Sigmoid colon (tissue), 7 donors: ENCODE measurements around the gene WSB2. TPM values are rescaled to one million over a fixed set of nuclear protein-coding genes. Genes with fewer than 3 reads are reported as not detected.

ENCODE experiments used
- DNase-seq: peaks from one replicate; pipeline ENCODE4 v3.0.0-alpha.2; 2019
- H3K27ac ChIP-seq, 4 donors: fragments of 200-600 bp; sonication (generic); one replicate each; pipeline ENCODE4 v1.5.1; 2016 to 2019; ENCODE audit warnings: mild to moderate bottlenecking in 1 of 4
- H3K27me3 ChIP-seq, 3 donors: fragments of 200-600 bp; sonication (generic); one replicate each; pipeline ENCODE4 v1.5.1; 2019; ENCODE audit warnings: mild to moderate bottlenecking in 1 of 3
- H3K36me3 ChIP-seq, 4 donors: fragments of 200-600 bp; sonication (generic); one replicate each; pipeline ENCODE4 v1.5.1; 2016 to 2019
- H3K4me1 ChIP-seq, 4 donors: fragments of 200-600 bp; sonication (generic); one replicate each; pipeline ENCODE4 v1.5.1; 2017 to 2019
- H3K4me3 ChIP-seq, 4 donors: fragments of 200-600 bp; sonication (generic); one replicate each; pipeline ENCODE4 v1.5.1; 2017 to 2019; ENCODE audit warnings: mild to moderate bottlenecking in 2 of 4, moderate library complexity in 1 of 4
- H3K9me3 ChIP-seq, 4 donors: fragments of 200-600 bp in 3 of 4; sonication (generic) in 3 of 4; one replicate each; pipeline versions ENCODE4 v1.5.1 to v1.6.1; 2013 to 2019
- EP300 ChIP-seq, 4 donors: sonication (generic); formaldehyde crosslinking; IDR thresholded peaks; one replicate each; pipeline ENCODE4 v1.6.1; 2017; ENCODE audit warnings: antibody characterized with exemption in 4 of 4
- POLR2A ChIP-seq, 2 donors: fragments of 450-650 bp; IDR thresholded peaks; one replicate each; pipeline ENCODE4 v1.6.1; 2016; ENCODE audit warnings: antibody characterized with exemption in 2 of 2, mild to moderate bottlenecking in 2 of 2, moderate library complexity in 2 of 2
- POLR2AphosphoS5 ChIP-seq, 4 donors: sonication (generic); formaldehyde crosslinking; IDR thresholded peaks; one replicate each; pipeline ENCODE4 v1.6.1; 2017; ENCODE audit warnings: antibody characterized with exemption in 4 of 4
- WGBS, 2 donors: extraction: QIAGEN DNeasy Blood & Tissue Kit; methylation state at CpG; one replicate each; pipeline ENCODE4 v1.1.7; 2013; 5-methylcytosine and 5-hydroxymethylcytosine counted together
- intact Hi-C: fragments of 100-400 bp; cut with DNase I; formaldehyde crosslinking; loops from one replicate; pipeline ENCODE4 v1.15.1; 2023
- polyA plus RNA-seq, 3 donors: library from polyadenylated mRNA; stranded (reverse); fragments of 200-250 nt; gene quantifications; one replicate each; pipeline ENCODE4 v1.2.3, GENCODE V29; 2013
- total RNA-seq, 4 donors: library from RNA; depleted of rRNA; stranded (reverse); fragments of >200 nt; gene quantifications; one replicate each; pipeline ENCODE4 v1.1.0, GENCODE V29; 2016
- TF ChIP-seq, protein P1 (sequence below), 4 experiments: fragments of 450-650 bp in 3 of 4; fragments of 200-600 bp in 1 of 4; IDR thresholded peaks; one replicate each; pipeline ENCODE4 v1.5.1; 2016 to 2019; ENCODE audit warnings: antibody characterized with exemption in 4 of 4, mild to moderate bottlenecking in 3 of 4, moderate library complexity in 2 of 4
- donor health status: healthy with polysubstance abuse.
- donor health status: Bipolar disorder and iron deficiency.
- donor health status: healthy.

WSB2 gene
- total and polyA plus RNA-seq, 7 donors, result 50.2 to 160 (median 60.3) TPM

DNA sequence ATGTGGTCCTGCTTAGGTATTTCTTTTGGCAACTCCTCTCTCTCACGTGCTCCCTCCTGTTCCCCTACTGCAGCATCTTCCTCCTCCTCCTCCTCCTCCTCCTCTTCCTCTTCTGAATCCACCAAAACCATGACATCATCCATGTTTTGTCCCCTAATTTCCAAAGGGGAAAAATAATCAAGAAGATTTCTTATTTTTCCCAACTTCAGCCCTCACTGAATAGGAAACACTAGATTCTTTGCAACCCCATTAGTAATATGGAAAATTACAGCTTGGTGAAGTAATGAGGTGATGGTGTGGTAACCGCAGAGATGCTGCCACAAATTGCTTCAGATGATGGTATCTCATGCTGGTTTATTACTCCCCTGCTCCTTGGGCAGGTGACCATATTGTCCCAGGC, 7.5 kb upstream of the WSB2 start:
- no peak overlapping the region for H3K27ac ChIP-seq
- H3K27me3 ChIP-seq, result no peaks in the 10 kb centered on the region
- 80 to 84% methylated on average over 2 of the region's 2 CpGs for WGBS, 2 donors

GRCh38 chr12:118065380-118065779, 4.4 kb upstream of the WSB2 start:
- Histone ChIP-seq H3K27me3 (no peaks in the 10 kb centered on the region), H3K27ac (no peak overlapping the region), H3K36me3 (no peaks in the 10 kb centered on the region), H3K9me3 (no peaks in the 10 kb centered on the region), H3K4me1 (peaks cover 0 to 21% (median 8%) of the 10 kb centered on the region in 4 donors), H3K4me3 (no peak overlapping the region)
- 52 to 77% methylated on average over 1 of the region's 1 CpG for WGBS, 2 donors
- DNase-seq, result no peak
- TF ChIP-seq EP300 (IDR thresholded peaks at IDR 0.05), result no peak
- TF ChIP-seq, protein P1, sequence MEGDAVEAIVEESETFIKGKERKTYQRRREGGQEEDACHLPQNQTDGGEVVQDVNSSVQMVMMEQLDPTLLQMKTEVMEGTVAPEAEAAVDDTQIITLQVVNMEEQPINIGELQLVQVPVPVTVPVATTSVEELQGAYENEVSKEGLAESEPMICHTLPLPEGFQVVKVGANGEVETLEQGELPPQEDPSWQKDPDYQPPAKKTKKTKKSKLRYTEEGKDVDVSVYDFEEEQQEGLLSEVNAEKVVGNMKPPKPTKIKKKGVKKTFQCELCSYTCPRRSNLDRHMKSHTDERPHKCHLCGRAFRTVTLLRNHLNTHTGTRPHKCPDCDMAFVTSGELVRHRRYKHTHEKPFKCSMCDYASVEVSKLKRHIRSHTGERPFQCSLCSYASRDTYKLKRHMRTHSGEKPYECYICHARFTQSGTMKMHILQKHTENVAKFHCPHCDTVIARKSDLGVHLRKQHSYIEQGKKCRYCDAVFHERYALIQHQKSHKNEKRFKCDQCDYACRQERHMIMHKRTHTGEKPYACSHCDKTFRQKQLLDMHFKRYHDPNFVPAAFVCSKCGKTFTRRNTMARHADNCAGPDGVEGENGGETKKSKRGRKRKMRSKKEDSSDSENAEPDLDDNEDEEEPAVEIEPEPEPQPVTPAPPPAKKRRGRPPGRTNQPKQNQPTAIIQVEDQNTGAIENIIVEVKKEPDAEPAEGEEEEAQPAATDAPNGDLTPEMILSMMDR (IDR thresholded peaks at IDR 0.05), result no peak
- TF ChIP-seq POLR2A (IDR thresholded peaks at IDR 0.05), result no peak
- no peak for TF ChIP-seq POLR2AphosphoS5 (IDR thresholded peaks at IDR 0.05)
- intact Hi-C loops, result loop anchor here (10.0 kb wide), 1 partner anchor 469 kb away; no protein-coding TSS in a partner anchor

More for the DNA sequence above, 7.5 kb upstream of the WSB2 start:
- peaks cover 0 to 5% (median 0%) of the 10 kb centered on the region in 4 donors for H3K36me3 ChIP-seq
- peaks cover 0 to 11% (median under 1%) of the 10 kb centered on the region in 4 donors for H3K4me1 ChIP-seq
- intact Hi-C loops, result loop anchor here (10.0 kb wide), 1 partner anchor 466 kb away; no protein-coding TSS in a partner anchor
- H3K9me3 ChIP-seq, result no peaks in the 10 kb centered on the region
- no peak overlapping the region for H3K4me3 ChIP-seq
- TF ChIP-seq, protein P1 (IDR thresholded peaks at IDR 0.05), result no peak
- TF ChIP-seq EP300 (IDR thresholded peaks at IDR 0.05) (no peak), POLR2A (IDR thresholded peaks at IDR 0.05) (no peak), POLR2AphosphoS5 (IDR thresholded peaks at IDR 0.05) (no peak)
- DNase-seq, result no peak

DNA sequence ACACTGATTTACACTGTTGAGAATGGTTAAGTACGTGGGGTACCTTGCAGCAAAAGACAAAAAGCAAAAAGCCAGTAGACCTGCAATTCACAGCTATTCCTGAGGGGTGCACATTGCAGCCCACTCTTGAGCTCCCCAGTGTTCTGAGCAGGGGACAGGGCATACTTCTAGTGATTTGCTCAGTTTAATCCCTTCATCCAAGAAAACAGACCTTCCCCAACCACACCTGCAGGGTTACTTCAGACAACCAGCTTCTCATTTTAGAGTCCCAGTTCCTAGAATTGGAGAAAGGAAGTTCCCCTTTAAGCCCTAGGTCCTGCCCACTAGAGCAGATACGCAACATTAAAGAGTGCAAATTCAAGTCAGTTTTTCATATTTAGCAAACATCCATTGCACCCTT, 3.6 kb upstream of the WSB2 start:
- Histone ChIP-seq H3K4me1 (peaks cover 0 to 27% (median 13%) of the 10 kb centered on the region in 4 donors), H3K36me3 (no peaks in the 10 kb centered on the region), H3K4me3 (no peak overlapping the region), H3K9me3 (no peaks in the 10 kb centered on the region), H3K27ac (peak overlapping the region in 2 of 4 donors; percentile 4 to 98), H3K27me3 (no peaks in the 10 kb centered on the region)
- TF ChIP-seq, protein P1 (IDR thresholded peaks at IDR 0.05), result no peak
- TF ChIP-seq EP300 (IDR thresholded peaks at IDR 0.05), result no peak
- TF ChIP-seq POLR2A (IDR thresholded peaks at IDR 0.05), result no peak
- TF ChIP-seq POLR2AphosphoS5 (IDR thresholded peaks at IDR 0.05), result no peak
- 15 to 19% methylated on average over 2 of the region's 2 CpGs for WGBS, 2 donors
- intact Hi-C loops, result loop anchor here (5.0 to 10.0 kb wide), 4 partner anchors 58 to 470 kb away; partner anchors contain the start of gene TAOK3
- no peak for DNase-seq

DNA sequence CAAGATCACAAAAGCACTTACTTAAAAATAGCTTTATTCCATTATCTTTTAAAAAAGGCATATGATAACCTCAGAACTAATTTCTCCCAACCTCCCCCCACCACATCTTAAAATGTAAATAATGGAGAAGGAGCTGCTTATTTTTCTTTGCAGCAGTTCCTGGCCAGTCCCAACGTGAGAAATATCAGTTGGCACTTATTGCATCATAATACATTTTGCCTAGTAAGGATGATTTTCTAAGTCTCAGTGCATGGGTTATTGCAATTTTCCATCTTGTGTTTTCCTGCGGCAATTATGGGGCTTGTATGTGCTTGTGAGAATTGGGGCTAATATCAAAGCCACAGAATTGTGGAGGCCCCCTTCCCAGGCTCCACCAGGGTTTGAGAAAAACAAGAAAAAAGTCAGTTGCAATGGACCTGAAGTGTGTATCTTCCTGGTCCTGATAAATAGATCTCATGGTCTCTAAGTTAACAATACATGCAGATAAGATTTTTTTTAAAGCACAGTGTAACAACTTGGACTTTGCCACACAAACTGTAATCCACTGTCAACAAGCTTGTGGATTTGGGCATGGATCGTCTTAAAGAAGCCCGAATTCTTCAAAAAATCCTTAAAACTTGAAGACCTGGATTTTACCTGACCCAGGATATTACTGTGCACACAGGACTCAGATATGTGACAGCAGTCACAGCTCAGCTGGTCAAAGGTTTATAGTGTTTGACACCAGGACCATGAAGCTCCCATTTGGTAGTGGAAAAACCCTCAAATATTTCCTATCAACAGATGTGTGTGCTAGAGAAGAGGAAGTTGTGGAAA, 2.8 kb upstream of the WSB2 start:
- Histone ChIP-seq H3K27me3 (no peaks in the 10 kb centered on the region), H3K27ac (peak overlapping the region in 3 of 4 donors; percentile 9 to 98 (median 97)), H3K4me1 (peaks cover 0 to 35% (median 21%) of the 10 kb centered on the region in 4 donors), H3K36me3 (no peaks in the 10 kb centered on the region), H3K9me3 (no peaks in the 10 kb centered on the region), H3K4me3 (no peak overlapping the region)
- intact Hi-C loops, result loop anchor here (2.0 to 10.0 kb wide), 5 partner anchors 39 to 471 kb away; partner anchors contain the start of gene TAOK3
- no peak for TF ChIP-seq POLR2A (IDR thresholded peaks at IDR 0.05)
- TF ChIP-seq, protein P1 (IDR thresholded peaks at IDR 0.05), result no peak
- TF ChIP-seq POLR2AphosphoS5 (IDR thresholded peaks at IDR 0.05), result no peak
- TF ChIP-seq EP300 (IDR thresholded peaks at IDR 0.05), result no peak
- 13 to 62% methylated on average over 4 of the region's 4 CpGs for WGBS, 2 donors
- no peak for DNase-seq
